DMS 273 (cell line): ENCODE measurements around the gene TLNRD1.
A peak's percentile ranks its signal among the peaks of the same experiment; 100 is the strongest.

ENCODE experiments used
- DNase-seq: peaks from one replicate; lab custom pipeline; 2025; ENCODE audit not compliant: unreplicated experiment; lab: John Stamatoyannopoulos, UW

TLNRD1 gene

GRCh38 chr15:80976851-80977250 lies 23.9 kb upstream of the TLNRD1 start:
- no peak for DNase-seq

GRCh38 chr15:80977627-80978036 lies 23.1 kb upstream of the TLNRD1 start:
- peak; percentile 90 for DNase-seq

GRCh38 chr15:80978685-80979329 lies 21.9 kb upstream of the TLNRD1 start:
- DNase-seq = peak; percentile 64

GRCh38 chr15:80979538-80980200 lies 21.1 kb upstream of the TLNRD1 start:
- DNase-seq = no peak

GRCh38 chr15:80982205-80982604 lies 18.5 kb upstream of the TLNRD1 start:
- no peak for DNase-seq

DNA sequence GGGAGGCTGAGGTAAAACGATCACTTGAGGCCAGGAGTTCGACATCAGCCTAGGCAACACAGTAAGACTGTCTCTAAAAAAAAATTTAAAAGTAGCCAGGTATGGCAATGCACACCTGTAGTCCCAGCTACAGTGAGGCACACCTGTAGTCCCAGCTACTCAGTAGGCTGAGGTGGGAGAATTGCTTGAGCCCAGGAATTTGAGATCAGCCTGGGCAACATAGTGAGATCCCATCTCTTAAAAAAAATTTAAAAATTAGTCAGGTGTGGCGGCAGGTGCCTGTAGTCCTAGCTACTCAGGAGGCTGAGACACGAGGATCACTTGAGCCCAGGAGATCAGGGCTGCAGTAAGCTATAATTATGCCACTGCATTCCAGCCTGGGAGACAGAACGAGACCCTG lies 17.9 kb upstream of the TLNRD1 start:
- DNase-seq = no peak

DNA sequence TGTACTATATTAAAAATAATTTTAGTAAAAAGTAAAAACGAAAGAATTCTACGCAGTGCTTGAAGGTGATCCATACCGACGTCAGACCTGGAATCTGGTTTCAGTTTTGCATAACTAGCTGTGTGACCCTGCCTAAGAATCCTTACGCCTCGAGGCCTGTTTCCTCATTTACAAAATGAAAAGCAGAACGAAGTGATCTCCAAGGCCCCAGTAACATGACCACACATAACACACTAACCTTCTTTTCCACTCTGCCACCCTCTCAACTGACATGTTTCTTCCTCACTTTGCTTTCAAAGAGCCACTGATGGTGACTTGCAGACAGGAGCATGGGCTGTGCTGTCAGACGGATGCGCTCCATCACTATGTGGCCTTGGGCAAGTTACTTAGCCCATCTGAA lies 15.9 kb upstream of the TLNRD1 start:
- DNase-seq = no peak

DNA sequence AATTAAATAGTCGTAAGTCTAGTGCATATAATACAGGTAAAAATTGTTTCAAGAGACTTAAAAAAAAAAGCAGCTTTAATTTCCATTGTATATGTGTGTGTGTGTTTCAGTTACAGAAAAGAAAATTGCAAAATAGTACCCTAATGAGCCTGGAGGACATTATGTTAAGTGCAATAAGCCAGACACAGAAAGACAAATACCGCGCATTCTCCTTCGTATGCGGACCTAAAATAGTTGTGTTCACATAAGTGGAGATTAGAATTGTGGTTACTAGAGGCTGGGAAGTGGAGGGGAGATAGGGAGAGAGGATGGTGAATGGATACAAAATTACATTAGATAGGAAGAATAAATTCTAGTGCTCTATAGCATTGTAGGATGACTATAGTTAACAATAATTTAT lies 14.7 kb upstream of the TLNRD1 start:
- DNase-seq = no peak

DNA sequence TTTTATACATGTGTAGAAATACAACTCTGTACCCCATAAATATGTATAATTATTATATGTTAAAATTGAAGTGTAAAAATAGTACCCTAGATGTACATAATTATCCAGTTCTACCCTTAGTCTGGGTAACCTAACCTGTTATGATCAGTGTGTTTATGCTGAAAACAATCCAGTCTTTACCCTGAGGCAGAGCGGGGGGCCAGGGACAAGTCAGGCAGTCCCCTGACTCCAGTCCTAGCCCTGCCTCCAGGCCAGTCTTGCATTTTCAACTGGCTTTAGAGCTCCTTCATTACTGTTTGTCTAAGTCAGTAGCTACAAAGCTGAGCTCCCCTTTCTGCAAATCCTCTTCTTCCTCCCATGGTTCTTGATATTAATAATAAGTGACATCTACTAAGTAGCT lies 14.2 kb upstream of the TLNRD1 start:
- DNase-seq = no peak

- DNase-seq = no peak
These were observed 12.5 kb upstream of the TLNRD1 start for GRCh38 chr15:80988148-80988796.

- no peak for DNase-seq
These were observed 11.6 kb upstream of the TLNRD1 start for GRCh38 chr15:80989081-80989517.

- peak; percentile 96 for DNase-seq
These were observed 10.9 kb upstream of the TLNRD1 start, which contains the start of gene MESD for GRCh38 chr15:80989518-80990478. Gene MESD (minus strand): TSS chr15:80989819. CDS start chr15:80989791, 28 bp downstream.

DNA sequence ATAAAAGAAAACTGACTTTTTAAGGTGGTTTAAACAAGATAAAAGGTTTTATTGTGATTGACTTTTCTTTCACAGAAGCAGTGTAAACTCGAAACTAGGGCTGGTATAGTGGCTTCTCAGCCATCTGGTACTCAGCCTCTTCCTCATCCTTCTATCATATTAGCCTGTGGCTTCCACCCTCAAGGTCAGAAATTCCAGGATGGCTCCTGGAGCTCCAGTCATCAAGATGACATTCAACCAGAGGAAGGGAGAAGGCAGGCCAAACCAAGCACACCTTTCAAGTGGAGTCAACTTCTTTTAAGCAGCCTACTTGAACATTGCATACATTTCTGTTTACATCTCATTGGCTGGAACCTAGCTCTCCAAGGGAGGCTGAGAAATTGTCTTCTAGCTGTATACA lies 9.8 kb upstream of the TLNRD1 start:
- no peak for DNase-seq

- DNase-seq = peak; percentile 83
These were observed 9.3 kb upstream of the TLNRD1 start for GRCh38 chr15:80991421-80991820.

- DNase-seq = no peak
These were observed 8.7 kb upstream of the TLNRD1 start for GRCh38 chr15:80992006-80992405.

- peak; percentile 14 for DNase-seq
These were observed 8.3 kb upstream of the TLNRD1 start for GRCh38 chr15:80992441-80992840.

DNA sequence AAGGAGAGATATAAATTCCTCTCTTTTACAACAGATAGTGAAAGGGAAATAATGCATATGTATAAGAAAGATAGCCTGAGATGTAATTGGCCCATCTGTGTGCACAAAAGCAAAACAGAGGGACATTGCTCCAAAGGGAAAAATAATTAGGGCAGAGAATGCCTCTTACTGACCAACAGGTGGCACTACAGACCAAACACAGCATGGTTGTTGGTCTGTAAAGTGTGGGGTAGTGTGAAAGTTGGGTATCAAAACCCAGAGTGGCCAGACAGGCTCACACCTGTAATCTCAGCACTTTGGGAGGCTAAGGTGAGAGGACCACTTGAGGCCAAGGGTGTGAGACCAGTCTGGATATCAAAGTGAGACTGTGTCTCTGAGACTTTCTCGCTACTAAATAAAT lies 4.5 kb upstream of the TLNRD1 start:
- peak; percentile 54 for DNase-seq

- no peak for DNase-seq
These were observed 3.0 kb upstream of the TLNRD1 start for GRCh38 chr15:80997692-80998091.

DNA sequence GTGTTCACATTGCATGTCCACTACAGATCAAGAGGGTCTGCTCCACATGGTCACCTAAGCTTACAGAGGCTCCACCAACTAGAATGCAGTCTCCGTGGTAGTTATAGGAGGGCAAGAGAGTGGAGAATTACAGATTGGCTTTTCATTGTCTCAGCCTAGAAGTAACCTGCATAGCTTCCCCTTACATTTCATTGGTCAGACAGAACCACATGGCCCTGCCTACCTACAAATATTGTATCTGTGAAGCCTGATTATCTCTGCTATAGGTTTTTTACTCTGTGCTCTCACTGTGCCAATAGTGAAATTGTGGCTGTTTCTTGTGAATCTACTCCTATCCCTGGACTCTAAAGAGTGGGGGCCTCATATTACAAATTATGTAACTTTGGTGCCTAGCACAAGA lies 2.5 kb upstream of the TLNRD1 start:
- no peak for DNase-seq

DNA sequence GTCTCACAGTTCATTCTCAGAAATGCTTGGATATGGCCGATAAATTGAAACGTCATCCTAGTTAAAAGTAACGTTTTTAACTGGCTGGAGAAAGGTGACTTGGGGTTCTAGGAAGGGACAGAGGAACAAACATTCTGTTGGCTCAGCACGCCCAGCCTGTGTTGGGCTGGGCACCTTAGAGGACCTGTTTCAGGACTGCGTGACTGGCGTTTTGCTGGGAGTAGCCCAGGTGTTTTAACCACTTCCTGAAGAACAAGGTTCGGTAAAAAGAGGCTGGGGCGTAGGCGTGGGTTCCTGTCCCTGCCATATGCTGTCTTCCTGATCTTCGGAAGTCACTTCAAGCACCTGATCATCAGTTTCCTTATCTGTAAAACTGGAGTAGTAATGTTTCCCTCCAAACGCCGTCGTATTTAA lies 1.1 kb upstream of the TLNRD1 start:
- DNase-seq = no peak

DNA sequence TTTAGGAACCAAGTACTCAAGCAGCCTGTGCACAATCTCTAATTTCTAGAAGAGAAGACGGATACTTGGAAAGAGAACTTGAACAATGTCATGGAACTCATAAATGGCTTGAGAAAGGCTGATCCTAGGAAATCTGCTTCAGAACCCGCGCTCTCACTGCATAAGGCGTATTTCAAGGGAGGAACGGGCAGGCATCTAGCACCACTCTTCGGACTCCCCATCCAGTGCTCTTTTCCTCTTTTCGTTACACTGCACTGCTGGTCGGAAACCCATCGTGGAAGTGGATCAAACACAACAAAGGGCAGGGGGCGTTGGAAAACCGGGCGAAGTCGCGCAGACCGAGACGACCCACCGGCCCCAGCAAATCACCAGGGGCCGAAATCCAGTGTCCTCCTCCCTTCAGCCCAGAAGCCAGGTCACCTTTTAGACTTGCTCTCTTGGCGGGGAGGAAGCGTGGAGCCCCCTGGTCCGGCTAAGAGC lies 539 bp upstream of the TLNRD1 start:
- no peak for DNase-seq
